ENCODE data around the gene GRK3.
"Not testable (repeated sequence)": the region's sequence is repeated elsewhere in the genome, so short reads cannot be mapped to it uniquely, and the experiment has no call there.

GRK3 gene

GRCh38 chr22:25605565-25605964, 41.1 kb downstream of the GRK3 start:
- not testable (repeated sequence) for H3K27me3 Mint-ChIP-seq (ENCODE audit: low read depth); DNase-seq (ENCODE audit: low spot score); H3K9me3 Mint-ChIP-seq; H3K27ac Mint-ChIP-seq; H3K4me3 Mint-ChIP-seq
- Mint-ChIP-seq H3K4me1 (ENCODE audit: low read depth) (peaks cover 24% of the 10 kb centered on the region), H3K36me3 (ENCODE audit: low read depth) (peaks cover 27% of the 10 kb centered on the region)

DNA sequence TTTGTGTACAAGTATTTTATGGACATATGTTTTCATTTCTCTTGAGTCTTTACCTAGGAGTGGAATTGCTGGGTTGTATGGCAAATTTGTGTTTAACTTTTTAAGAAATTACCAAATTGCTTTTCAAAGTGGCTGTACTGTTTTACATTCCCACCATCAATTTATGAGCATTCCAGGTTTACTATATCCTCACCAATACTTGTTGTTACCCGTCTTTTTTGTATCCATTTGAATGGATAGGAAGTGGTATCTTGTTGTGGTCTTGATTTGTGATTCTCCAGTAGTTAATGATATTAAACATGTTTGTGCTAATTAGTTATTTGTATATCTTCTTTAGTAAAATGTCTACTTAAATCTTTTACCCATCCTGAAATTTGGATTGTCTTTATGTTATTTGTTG, 46.8 kb downstream of the GRK3 start:
- peaks cover 17% of the 10 kb centered on the region for H3K9me3 Mint-ChIP-seq
- not testable (repeated sequence) for H3K27ac Mint-ChIP-seq; H3K27me3 Mint-ChIP-seq (ENCODE audit: low read depth); H3K4me3 Mint-ChIP-seq; DNase-seq (ENCODE audit: low spot score)
- H3K36me3 Mint-ChIP-seq (ENCODE audit: low read depth), result peaks cover 44% of the 10 kb centered on the region
- peaks cover 13% of the 10 kb centered on the region for H3K4me1 Mint-ChIP-seq (ENCODE audit: low read depth)

- peaks cover 17% of the 10 kb centered on the region for H3K9me3 Mint-ChIP-seq
- DNase-seq (ENCODE audit: low spot score); H3K4me1 Mint-ChIP-seq (ENCODE audit: low read depth); H3K4me3 Mint-ChIP-seq; H3K27ac Mint-ChIP-seq; H3K27me3 Mint-ChIP-seq (ENCODE audit: low read depth): not testable (repeated sequence)
- peaks cover 44% of the 10 kb centered on the region for H3K36me3 Mint-ChIP-seq (ENCODE audit: low read depth)
Measured at GRCh38 chr22:25613131-25613530, 48.7 kb downstream of the GRK3 start.

GRCh38 chr22:25613558-25613957, 49.1 kb downstream of the GRK3 start:
- H3K27me3 Mint-ChIP-seq (ENCODE audit: low read depth); DNase-seq (ENCODE audit: low spot score); H3K4me3 Mint-ChIP-seq; H3K27ac Mint-ChIP-seq: not testable (repeated sequence)
- peaks cover 11% of the 10 kb centered on the region for H3K4me1 Mint-ChIP-seq (ENCODE audit: low read depth)
- H3K36me3 Mint-ChIP-seq (ENCODE audit: low read depth), result peaks cover 43% of the 10 kb centered on the region
- peaks cover 17% of the 10 kb centered on the region for H3K9me3 Mint-ChIP-seq

GRCh38 chr22:25614791-25615190, 50.3 kb downstream of the GRK3 start:
- not testable (repeated sequence) for DNase-seq (ENCODE audit: low spot score); H3K27me3 Mint-ChIP-seq (ENCODE audit: low read depth); H3K27ac Mint-ChIP-seq; H3K4me3 Mint-ChIP-seq
- Mint-ChIP-seq H3K9me3 (peaks cover 17% of the 10 kb centered on the region), H3K4me1 (ENCODE audit: low read depth) (peaks cover 18% of the 10 kb centered on the region), H3K36me3 (ENCODE audit: low read depth) (peaks cover 46% of the 10 kb centered on the region)

GRCh38 chr22:25621986-25622385, 57.5 kb downstream of the GRK3 start:
- H3K36me3 Mint-ChIP-seq (ENCODE audit: low read depth), result peaks cover 36% of the 10 kb centered on the region
- no peak overlapping the region for H3K4me3 Mint-ChIP-seq
- no peaks in the 10 kb centered on the region for H3K27me3 Mint-ChIP-seq (ENCODE audit: low read depth)
- H3K9me3 Mint-ChIP-seq, result no peaks in the 10 kb centered on the region
- H3K27ac Mint-ChIP-seq, result peak overlapping the region; percentile 69
- no peak for DNase-seq (ENCODE audit: low spot score)
- peaks cover 56% of the 10 kb centered on the region for H3K4me1 Mint-ChIP-seq (ENCODE audit: low read depth)

- peak; percentile 55 for DNase-seq (ENCODE audit: low spot score)
- peak overlapping the region; percentile 4 for H3K27ac Mint-ChIP-seq
- no peaks in the 10 kb centered on the region for H3K27me3 Mint-ChIP-seq (ENCODE audit: low read depth)
- H3K4me1 Mint-ChIP-seq (ENCODE audit: low read depth), result peaks cover 54% of the 10 kb centered on the region
- H3K36me3 Mint-ChIP-seq (ENCODE audit: low read depth), result peaks cover 35% of the 10 kb centered on the region
- no peak overlapping the region for H3K4me3 Mint-ChIP-seq
- H3K9me3 Mint-ChIP-seq, result no peaks in the 10 kb centered on the region
Measured at GRCh38 chr22:25623310-25623734, 58.8 kb downstream of the GRK3 start.

DNA sequence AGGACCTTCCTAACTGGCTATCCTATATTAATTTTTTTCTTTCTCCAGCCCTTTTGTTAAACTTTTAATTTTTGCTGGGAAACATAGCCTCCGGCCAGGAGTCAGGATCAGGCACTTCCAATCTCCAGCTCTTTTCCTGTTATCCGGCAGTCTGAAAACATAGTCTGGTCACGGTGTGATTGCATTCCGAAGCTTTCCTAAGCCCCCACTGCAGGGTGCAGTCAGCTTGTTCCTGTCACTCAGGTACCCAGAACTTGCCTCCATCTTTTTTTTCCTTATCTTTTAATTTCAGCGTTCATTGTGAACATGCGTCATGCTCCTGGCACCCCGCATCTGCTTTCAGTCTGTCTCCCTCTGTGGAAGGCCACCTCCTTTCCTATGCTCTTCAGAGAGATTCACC, 59.4 kb downstream of the GRK3 start:
- no peaks in the 10 kb centered on the region for H3K9me3 Mint-ChIP-seq
- no peak for DNase-seq (ENCODE audit: low spot score)
- H3K36me3 Mint-ChIP-seq (ENCODE audit: low read depth), result peaks cover 35% of the 10 kb centered on the region
- no peaks in the 10 kb centered on the region for H3K27me3 Mint-ChIP-seq (ENCODE audit: low read depth)
- H3K4me1 Mint-ChIP-seq (ENCODE audit: low read depth), result peaks cover 49% of the 10 kb centered on the region
- H3K4me3 Mint-ChIP-seq, result no peak overlapping the region
- no peak overlapping the region for H3K27ac Mint-ChIP-seq

DNA sequence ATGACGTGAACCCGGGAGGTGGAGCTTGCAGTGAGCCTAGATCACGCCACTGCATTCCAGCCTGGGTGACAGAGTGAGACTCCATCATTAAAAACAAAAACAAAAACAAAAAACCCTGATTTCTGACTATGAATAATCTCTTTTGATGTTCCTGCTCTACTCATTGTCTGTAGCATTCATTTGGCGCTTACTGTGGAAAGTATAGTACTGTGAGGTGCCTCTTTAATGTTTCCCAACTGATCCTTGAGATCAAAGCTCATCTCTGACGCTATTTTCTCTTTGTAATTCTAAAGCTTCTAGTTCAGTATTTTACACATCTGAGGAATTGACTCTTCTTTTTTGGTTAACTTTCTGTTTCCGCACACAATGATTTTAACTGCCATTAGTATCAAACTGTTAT, 60.0 kb downstream of the GRK3 start:
- Mint-ChIP-seq H3K4me1 (ENCODE audit: low read depth) (peaks cover 45% of the 10 kb centered on the region), H3K27ac (no peak overlapping the region), H3K27me3 (ENCODE audit: low read depth) (no peaks in the 10 kb centered on the region), H3K36me3 (ENCODE audit: low read depth) (peaks cover 32% of the 10 kb centered on the region), H3K4me3 (no peak overlapping the region), H3K9me3 (no peaks in the 10 kb centered on the region)
- no peak for DNase-seq (ENCODE audit: low spot score)

DNA sequence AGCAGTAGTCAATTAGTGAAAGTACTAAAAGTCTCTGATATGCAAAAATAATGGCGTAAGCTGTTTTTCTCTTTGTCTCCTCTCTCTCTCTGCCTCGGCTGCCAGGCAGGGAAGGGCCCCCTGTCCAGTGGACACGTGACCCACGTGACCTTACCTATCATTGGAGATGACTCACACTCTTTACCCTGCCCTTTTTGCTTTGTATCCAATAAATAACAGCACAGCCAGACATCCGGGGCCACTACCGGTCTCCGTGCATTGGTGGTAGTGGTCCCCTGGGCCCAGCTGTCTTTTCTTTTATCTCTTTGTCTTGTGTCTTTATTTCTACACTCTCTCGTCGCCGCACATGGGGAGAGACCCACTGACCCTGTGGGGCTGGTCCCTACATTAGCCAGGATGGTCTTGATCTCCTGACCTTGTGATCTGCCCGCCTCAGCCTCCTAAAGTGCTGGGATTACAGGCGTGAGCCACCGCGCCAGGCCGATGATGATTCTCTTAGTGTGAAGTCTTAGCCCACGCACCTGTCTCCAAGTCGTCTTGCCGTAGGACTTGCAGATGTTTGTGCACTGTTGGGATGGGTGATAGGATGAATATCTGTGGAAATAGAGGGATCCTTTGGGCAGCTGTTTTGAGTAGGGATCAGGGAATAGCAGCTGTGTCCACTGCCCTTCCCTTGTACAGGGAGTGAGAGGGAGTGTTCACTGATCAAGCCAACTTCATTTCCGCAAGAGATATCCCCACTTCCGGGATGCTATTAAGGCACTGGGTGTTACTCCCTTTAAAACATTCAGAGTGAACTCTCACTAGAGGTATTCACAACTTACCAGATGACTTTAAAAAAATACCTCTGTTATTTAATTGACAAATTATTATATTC, 61.5 kb downstream of the GRK3 start:
- not testable (repeated sequence) for H3K4me3 Mint-ChIP-seq; H3K27me3 Mint-ChIP-seq (ENCODE audit: low read depth); H3K27ac Mint-ChIP-seq; DNase-seq (ENCODE audit: low spot score); H3K9me3 Mint-ChIP-seq
- Mint-ChIP-seq H3K4me1 (ENCODE audit: low read depth) (peaks cover 39% of the 10 kb centered on the region), H3K36me3 (ENCODE audit: low read depth) (peaks cover 30% of the 10 kb centered on the region)

GRCh38 chr22:25626624-25626990, 62.1 kb downstream of the GRK3 start:
- no peaks in the 10 kb centered on the region for H3K9me3 Mint-ChIP-seq
- no peak overlapping the region for H3K27ac Mint-ChIP-seq
- peaks cover 30% of the 10 kb centered on the region for H3K36me3 Mint-ChIP-seq (ENCODE audit: low read depth)
- no peak overlapping the region for H3K4me3 Mint-ChIP-seq
- peaks cover 34% of the 10 kb centered on the region for H3K4me1 Mint-ChIP-seq (ENCODE audit: low read depth)
- H3K27me3 Mint-ChIP-seq (ENCODE audit: low read depth), result no peaks in the 10 kb centered on the region
- DNase-seq (ENCODE audit: low spot score), result no peak

DNA sequence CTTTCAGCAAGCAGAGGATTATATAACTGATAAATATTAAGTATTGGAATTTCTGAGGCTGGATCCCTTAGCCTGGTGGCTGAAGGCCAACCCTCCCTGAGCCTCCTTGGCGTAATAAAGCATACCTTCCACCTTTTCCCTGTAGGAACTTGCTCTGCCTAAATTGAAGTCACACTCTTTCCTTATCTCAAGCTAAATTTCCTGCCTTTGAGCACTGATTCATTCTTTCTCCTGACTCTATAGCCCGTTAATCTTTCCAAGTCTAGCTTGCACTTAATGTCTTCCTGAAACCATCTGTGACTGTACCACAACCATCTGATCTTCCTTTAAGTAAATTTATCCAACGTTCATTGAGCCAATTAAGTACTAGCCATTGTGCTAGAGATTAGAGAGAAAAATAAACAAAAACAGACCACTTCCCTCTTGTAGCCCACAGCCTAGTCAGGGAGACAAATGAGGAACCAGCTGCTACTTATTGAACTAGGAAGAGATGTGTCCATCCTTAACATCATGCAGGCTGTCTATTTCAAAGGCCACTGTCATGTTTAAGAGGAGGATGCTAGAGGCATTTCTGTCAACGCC, 62.9 kb downstream of the GRK3 start:
- Mint-ChIP-seq H3K9me3 (no peaks in the 10 kb centered on the region), H3K4me3 (no peak overlapping the region), H3K36me3 (ENCODE audit: low read depth) (peaks cover 24% of the 10 kb centered on the region), H3K4me1 (ENCODE audit: low read depth) (peaks cover 27% of the 10 kb centered on the region), H3K27ac (no peak overlapping the region), H3K27me3 (ENCODE audit: low read depth) (no peaks in the 10 kb centered on the region)
- DNase-seq (ENCODE audit: low spot score), result no peak

- Mint-ChIP-seq H3K27me3 (ENCODE audit: low read depth) (no peaks in the 10 kb centered on the region), H3K4me3 (no peak overlapping the region), H3K9me3 (no peaks in the 10 kb centered on the region), H3K27ac (no peak overlapping the region), H3K4me1 (ENCODE audit: low read depth) (peaks cover 17% of the 10 kb centered on the region), H3K36me3 (ENCODE audit: low read depth) (peaks cover 19% of the 10 kb centered on the region)
- DNase-seq (ENCODE audit: low spot score), result no peak
Measured at GRCh38 chr22:25628494-25628893, 64.0 kb downstream of the GRK3 start.

GRCh38 chr22:25629613-25630012, 65.1 kb downstream of the GRK3 start:
- Mint-ChIP-seq H3K27ac (no peak overlapping the region), H3K4me3 (no peak overlapping the region), H3K9me3 (no peaks in the 10 kb centered on the region), H3K36me3 (ENCODE audit: low read depth) (peaks cover 9% of the 10 kb centered on the region), H3K27me3 (ENCODE audit: low read depth) (no peaks in the 10 kb centered on the region), H3K4me1 (ENCODE audit: low read depth) (peaks cover 11% of the 10 kb centered on the region)
- no peak for DNase-seq (ENCODE audit: low spot score)
